HG02852 (cell line): Measurements from ENCODE around the gene PKP3.
"Not testable (repeated sequence)": the region's sequence is repeated elsewhere in the genome, so short reads cannot be mapped to it uniquely, and the experiment has no call there.

Experiments used
- ATAC-seq: cut with Tn5 transposase; IDR thresholded peaks from one replicate; pipeline ENCODE4 v1.9.1; 2021; ENCODE audit warnings: mild to moderate bottlenecking, moderate library complexity; ENCODE audit not compliant: unreplicated experiment

The PKP3 gene

DNA sequence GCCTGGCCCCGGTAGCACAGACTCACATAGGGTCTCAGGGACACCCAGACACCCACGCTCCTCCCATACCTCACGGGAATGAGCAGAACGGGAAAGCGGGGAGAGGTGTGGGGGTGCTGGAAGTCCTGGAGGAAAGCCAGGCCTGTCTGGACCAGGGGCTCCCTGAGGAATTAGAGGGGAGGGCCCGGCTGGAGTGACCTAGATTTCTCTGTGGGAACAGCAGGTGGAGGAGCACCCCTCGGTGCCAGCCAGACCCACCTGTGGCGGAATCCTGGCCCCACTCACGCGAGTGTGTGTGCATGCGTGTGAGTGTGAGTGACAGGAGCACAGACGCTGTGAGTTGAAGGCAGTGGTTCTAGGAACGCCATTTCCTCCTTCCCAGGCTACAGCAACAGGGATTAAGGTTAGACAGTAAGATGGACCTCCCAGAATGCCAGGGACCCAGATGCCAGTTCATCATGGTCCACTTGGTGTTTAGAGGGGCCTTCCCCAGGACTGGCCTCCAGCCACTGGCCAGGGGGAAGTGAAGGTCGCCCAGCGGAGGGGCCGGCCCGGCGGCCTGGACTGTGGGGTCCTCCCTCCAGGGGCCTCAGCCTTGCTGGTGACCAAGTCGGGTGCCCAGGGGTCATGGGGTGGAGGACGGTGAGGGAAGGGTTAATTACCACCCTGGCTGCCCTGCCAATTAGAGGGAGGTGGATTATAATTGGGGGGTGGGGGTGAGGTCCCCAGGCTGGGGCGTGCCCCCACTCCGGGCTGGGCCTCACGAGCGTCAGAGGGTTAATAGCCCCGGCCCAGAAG lies 1.0 kb downstream of the PKP3 start:
- ATAC-seq: no peak

DNA sequence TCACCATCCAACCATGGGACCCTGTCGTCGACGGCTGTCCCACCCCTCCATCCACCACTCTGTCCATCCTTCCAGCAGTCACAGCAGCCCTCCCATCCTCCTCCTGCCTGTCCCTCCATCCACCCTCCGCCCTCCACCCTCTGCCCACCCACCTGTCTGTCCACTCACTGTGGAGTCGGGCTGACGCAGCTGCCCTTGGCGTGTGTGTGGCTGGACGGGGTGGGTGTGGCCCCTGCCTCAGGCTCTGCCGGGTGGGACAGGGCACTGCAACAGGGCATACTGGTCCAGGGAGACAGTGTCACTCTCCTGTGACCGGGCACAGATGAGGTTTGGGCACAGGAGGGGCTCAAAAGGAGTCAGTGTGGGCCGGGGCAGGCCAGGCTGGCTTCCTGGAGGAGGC lies 1.9 kb downstream of the PKP3 start:
- no peak for ATAC-seq

DNA sequence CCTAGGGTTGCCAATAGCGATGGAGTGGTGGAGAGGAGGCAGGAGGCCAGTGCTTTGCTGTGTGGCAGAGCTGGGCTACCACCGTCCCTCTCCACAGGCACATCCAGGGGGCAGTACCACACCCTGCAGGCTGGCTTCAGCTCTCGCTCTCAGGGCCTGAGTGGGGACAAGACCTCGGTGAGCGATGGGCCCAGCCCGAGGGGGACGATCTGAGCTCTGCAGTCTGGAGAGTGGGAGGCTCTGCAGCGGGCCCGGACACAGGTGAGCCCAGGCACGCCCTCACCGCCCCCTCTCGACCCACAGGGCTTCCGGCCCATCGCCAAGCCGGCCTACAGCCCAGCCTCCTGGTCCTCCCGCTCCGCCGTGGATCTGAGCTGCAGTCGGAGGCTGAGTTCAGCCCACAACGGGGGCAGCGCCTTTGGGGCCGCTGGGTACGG lies 2.5 kb downstream of the PKP3 start:
- ATAC-seq: no peak

DNA sequence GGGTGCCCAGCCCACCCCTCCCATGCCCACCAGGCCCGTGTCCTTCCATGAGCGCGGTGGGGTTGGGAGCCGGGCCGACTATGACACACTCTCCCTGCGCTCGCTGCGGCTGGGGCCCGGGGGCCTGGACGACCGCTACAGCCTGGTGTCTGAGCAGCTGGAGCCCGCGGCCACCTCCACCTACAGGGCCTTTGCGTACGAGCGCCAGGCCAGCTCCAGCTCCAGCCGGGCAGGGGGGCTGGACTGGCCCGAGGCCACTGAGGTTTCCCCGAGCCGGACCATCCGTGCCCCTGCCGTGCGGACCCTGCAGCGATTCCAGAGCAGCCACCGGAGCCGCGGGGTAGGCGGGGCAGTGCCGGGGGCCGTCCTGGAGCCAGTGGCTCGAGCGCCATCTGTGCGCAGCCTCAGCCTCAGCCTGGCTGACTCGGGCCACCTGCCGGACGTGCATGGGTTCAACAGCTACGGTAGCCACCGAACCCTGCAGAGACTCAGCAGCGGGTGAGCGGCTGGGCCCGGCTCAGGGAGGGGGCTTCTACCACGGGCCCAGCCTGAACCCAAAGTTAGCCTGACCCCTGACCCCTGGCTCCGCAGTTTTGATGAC lies 3.0 kb downstream of the PKP3 start:
- peak; percentile 69 for ATAC-seq

DNA sequence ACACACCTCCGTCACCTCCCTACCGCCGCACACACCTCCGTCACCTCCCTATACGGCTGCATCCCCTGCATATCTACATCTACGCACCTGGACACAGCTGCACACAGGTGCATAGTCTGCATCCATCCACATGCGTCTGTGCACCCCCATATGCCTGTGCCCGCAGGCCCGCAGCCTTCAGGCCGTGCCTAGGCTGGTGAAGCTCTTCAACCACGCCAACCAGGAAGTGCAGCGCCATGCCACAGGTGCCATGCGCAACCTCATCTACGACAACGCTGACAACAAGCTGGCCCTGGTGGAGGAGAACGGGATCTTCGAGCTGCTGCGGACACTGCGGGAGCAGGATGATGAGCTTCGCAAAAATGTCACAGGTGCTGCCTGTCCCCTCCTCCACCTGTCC lies 4.8 kb downstream of the PKP3 start:
- ATAC-seq: no peak

DNA sequence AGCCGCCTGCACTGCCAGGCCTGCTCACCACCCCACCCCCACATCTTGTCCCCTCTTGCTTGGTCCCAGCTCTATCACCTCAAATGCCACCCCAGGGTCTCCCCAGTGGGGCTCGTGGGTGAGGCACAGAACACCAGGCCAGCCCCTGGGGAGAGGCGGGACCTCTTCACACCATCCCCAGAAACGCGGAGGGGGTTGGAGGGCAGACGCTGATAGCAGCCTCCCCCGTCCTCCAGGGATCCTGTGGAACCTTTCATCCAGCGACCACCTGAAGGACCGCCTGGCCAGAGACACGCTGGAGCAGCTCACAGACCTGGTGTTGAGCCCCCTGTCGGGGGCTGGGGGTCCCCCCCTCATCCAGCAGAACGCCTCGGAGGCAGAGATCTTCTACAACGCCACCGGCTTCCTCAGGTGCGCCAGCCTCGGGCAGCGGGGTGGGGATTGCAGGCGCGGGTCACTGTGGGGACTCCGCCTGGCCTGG lies 5.8 kb downstream of the PKP3 start:
- ATAC-seq: no peak

DNA sequence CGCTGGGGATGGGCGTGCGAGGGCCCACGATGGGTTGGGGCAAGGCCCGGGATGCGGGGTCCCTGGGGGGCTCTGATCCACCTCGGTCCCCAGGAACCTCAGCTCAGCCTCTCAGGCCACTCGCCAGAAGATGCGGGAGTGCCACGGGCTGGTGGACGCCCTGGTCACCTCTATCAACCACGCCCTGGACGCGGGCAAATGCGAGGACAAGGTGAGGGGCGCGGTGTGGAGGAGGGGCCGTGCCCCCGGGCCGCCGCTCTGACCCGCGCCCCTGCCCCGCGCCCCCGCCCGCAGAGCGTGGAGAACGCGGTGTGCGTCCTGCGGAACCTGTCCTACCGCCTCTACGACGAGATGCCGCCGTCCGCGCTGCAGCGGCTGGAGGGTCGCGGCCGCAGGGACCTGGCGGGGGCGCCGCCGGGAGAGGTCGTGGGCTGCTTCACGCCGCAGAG lies 6.3 kb downstream of the PKP3 start:
- ATAC-seq: no peak

DNA sequence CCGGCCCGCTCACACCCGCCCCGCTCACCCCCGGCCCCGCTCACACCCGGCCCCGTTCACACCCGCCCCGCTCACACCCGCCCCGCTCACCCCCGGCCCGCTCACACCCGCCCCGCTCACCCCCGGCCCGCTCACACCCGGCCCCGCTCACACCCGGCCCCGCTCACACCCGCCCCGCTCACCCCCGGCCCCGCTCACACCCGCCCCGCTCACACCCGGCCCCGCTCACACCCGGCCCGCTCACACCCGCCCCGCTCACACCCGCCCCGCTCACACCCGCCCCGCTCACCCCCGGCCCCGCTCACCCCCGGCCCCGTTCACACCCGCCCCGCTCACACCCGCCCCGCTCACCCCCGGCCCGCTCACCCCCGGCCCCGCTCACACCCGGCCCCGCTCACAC lies 7.2 kb downstream of the PKP3 start:
- ATAC-seq: not testable (repeated sequence)

DNA sequence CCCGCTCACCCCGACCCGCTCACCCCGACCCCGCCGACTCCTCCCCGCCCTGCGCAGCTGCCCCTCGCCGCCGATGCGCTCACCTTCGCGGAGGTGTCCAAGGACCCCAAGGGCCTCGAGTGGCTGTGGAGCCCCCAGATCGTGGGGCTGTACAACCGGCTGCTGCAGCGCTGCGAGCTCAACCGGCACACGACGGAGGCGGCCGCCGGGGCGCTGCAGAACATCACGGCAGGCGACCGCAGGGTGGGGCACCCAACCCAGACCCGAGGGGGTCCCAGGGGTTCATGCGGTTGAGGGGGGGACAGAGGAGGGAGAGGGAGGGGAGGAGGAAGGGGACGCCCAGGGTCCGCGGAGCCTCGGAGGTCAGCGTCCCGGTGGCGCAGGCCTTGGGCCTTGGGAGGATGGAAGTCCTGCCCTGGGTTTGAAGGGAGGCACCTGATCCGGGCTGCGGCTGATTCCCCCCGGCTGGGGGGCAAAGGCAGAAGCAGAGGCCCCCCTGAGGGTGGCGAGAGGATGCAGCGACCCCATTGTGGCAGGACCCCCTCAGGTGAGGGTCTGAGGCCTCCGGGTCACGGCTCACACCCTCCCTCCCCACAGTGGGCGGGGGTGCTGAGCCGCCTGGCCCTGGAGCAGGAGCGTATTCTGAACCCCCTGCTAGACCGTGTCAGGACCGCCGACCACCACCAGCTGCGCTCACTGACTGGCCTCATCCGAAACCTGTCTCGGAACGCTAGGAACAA lies 9.2 kb downstream of the PKP3 start:
- no peak for ATAC-seq

DNA sequence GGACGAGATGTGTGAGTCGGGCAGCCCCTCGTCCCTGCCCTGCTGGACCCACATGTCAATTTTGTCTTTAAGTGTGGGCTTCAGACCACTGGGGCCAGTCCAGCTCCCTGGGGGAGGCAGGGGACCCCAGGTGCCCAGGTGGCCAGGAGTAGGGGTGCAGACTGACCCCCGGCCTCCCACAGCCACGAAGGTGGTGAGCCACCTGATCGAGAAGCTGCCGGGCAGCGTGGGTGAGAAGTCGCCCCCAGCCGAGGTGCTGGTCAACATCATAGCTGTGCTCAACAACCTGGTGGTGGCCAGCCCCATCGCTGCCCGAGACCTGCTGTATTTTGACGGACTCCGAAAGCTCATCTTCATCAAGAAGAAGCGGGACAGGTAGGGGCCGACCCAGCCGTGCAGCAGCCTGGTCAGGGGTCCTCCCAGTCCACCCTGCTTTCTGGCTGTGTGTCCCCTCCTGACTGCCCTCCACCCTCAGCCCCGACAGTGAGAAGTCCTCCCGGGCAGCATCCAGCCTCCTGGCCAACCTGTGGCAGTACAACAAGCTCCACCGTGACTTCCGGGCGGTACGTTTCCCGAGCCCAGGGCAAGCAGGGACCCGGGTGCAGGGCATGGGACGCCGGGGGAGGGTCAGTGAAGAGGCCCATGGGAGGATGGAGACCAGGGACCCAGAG lies 9.9 kb downstream of the PKP3 start:
- ATAC-seq: no peak

DNA sequence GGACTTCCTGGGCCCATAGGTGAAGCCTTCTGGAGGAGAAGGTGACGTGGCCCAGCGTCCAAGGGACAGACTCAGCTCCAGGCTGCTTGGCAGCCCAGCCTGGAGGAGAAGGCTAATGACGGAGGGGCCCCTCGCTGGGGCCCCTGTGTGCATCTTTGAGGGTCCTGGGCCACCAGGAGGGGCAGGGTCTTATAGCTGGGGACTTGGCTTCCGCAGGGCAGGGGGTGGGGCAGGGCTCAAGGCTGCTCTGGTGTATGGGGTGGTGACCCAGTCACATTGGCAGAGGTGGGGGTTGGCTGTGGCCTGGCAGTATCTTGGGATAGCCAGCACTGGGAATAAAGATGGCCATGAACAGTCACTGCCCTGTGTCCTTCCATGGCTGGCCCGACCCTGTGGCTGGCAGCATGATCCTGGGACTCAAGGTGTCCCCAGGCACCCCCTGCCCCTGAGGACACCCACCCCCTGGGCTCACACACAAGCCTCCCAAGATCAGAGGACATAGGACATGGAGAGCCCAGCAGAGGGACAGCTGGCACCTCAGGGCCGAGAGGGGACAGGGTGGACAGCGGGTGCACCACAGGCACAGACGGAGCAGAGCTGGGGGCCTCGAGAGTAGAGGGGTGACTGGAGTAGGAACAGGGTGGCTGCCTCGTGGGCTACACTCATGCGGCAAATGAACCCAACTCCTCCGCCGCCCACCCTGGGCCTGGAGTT lies 10.7 kb downstream of the PKP3 start:
- no peak for ATAC-seq

DNA sequence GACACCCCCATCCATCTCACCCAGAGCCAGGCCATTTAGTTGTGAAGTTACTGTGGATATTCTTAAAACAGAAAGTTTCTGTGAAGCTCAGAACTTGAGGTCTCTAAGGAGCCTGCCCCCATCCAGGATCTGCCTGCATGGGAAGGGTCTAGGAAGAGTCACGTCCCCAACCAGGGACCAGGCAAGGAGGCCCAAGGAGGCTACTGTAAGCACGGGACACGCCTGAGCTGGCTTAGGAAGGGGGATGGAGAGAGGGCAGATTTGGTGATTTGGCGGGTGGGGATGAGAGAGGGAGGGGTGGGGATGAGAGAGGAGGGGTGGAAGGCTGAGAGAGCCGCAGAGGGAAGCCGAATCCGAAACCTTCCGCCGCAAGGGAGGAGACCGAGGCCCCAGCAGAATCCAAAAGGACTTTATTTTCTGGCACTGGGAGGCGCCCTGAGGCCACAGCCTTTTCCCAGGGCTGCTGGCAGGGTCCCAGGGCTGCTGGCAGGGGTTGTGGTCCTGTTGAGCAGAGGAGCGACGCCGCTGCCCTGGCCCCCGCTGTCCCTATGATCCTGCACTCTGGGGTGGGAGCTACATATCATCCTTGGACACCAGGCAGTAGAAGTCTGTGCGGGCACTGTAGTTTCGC lies 11.4 kb downstream of the PKP3 start:
- ATAC-seq: no peak

DNA sequence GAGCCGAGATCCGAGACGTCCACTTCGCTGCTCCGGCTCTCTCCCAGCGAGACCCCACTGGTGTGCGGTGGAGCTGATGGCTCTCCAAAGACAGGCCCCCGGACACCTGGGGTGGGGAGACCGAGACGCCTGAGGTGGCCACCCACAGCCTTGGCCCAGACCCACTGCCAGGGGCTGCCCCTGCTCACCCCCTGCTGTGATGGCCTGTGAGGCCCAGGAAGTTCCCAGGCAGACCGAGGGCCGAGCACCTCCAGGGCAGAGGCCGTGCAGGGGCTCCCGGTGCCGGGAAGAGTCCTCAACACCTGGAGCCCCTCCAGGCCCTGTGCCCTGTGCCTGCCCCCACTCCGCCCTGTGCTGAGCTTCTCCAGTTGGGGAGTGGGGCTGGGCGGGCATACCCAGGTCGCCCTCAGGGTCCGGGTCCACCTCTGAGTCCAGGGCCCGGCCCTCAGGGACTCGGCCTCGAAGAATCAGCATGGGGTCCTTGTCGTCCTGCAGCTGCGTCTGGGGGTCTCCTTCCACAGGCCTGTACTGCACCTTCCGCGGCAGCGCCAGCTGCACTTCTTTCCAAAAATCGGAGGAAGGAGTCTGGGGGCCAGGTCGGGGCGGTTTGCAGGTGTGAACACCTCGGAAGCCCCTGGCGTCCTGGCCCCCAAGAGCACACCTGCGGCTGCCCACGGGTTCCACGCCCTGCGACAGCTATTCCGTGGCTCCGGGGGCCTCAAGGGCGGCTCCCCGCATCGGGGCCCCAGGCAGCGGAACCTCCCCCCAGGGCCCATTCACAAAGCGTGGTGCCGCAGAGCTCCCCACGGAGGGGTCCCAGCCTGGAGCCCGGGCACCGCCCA lies 12.2 kb downstream of the PKP3 start:
- ATAC-seq: no peak

DNA sequence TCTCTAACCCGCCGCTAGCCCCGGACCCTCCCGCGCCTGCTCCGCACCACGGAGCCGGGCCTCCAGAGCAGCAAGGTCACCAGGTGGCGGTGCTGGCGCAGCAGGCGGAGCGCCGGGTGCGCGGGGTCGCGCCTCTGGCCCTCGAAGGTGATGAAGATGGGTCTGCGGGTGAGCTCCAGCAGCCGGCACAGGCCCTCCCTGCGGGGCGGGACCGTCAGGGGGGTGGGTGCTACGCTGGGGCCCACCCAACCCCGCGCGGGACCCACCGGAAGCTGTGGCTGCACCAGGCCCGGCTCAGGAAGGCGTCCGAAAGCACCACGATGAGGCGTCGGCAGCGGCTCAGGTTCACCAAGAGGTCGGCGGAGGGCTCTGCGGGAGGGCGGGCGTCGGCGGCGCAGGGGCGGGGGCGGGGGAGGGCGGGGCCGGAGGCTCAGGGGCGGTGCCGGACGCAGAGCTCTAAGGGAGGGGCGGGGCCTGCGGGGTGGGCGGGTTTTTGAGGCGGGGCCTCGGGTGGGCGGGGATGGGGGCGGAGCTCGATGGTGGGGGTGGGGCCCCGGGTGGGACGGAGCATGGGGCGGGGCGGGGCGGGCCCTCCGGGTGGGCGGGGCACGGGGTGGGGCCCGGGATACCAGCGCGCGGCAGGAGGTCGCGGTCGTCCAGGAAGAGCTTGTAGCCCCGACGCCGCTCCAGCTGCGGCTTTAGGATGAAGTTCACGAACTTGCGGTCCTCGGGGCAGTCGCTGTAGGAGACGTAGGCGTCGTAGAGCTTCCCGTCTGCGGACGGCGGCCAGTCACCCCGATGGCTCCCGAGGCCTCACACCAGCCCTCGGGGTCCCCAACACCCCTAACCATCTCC lies 13.0 kb downstream of the PKP3 start:
- ATAC-seq: peak; percentile 70

DNA sequence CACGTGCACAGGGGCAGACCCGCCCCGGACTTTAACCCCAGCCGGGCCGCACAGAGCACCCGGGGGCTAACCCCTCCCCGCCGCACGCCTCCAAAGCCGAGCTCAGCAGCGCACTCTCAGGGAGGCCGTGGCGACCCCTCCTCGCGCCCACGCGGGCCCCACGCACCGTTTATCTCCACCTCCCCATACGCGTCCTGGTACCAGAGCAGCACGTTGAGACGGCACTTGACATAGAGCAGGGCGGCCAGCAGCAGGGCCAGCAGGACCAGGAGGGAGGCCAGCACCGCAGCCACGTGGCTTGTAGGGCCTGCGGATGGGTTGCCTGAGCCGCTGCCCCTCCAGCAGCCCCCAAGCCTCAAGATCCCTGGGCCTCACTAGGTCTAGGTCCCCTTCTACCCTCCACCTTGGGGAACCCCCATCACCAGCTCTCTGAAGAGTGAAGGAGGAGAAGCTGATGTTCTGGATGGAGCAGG lies 13.7 kb downstream of the PKP3 start:
- no peak for ATAC-seq

DNA sequence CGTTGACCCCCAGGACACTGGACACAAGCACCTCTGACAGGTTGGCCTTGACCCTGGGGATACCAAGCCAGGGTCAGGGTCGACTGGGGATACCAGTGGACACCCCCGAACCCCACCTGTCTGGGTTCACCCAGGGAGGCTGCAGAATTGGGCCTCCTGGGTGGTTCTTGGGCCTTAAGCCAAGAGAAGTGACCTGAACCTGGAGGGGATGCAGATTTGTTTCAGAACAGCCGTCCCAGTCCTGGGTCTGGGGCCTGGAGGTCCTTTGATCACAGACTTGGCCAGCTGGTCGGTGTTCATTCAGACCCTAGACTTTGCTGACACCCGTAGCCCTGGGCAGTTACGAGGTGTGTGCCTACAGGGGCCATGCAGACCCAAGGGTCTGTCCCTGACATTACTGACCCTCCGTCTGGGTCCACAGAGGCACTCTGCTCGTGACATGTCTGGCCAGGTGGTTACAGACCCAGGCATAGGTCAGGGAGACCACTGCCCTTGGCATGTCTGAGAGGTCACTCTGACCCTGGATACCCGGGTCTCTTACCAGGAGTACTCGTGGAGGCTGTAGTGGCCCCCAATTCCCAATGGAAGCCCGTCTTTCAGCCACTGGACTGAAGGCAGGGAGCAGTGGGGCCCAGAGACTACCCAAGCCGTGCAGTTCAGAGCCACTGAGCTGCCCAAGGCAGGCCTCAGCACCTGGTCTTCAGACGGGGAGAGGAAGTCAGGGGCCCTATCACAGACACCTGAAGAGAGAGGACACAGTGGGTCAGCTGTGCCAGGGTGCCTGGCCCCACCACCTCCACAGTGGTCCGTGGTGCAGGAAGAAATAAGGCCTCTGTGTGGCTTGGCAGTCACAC lies 14.4 kb downstream of the PKP3 start:
- ATAC-seq: no peak

DNA sequence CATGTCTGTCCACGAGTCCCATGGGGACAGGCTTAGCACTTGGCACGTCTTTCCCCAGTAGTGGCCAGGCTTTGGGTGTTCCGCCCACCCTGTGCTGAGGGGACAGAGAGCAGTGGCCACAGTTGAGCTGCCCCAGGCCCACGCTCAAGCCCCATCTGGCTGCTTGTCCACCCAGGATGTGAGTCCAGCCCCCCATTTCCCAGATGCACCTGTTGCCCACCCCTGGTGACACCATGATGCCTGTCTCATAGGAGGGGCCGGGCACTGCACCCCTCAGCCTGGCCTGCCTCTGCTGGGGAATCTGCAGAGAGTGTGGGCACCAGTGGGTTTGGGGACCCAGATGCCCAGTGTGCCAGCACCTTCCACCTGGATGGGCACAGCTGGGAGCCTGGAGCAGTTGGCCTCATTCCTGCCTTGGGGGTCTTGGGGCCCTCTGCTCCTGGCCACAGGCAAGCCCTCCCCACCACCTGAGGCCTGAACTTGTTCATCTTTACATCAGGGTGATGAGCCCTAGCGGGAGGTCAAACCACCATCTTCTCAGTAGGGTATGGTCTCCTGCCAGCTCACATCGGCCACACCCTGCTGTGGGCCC lies 15.1 kb downstream of the PKP3 start:
- ATAC-seq: no peak
